ENCODE data around the gene SNRNP35.
"Not testable (repeated sequence)": the region's sequence is repeated elsewhere in the genome, so short reads cannot be mapped to it uniquely, and the experiment has no call there.

SNRNP35 gene

DNA sequence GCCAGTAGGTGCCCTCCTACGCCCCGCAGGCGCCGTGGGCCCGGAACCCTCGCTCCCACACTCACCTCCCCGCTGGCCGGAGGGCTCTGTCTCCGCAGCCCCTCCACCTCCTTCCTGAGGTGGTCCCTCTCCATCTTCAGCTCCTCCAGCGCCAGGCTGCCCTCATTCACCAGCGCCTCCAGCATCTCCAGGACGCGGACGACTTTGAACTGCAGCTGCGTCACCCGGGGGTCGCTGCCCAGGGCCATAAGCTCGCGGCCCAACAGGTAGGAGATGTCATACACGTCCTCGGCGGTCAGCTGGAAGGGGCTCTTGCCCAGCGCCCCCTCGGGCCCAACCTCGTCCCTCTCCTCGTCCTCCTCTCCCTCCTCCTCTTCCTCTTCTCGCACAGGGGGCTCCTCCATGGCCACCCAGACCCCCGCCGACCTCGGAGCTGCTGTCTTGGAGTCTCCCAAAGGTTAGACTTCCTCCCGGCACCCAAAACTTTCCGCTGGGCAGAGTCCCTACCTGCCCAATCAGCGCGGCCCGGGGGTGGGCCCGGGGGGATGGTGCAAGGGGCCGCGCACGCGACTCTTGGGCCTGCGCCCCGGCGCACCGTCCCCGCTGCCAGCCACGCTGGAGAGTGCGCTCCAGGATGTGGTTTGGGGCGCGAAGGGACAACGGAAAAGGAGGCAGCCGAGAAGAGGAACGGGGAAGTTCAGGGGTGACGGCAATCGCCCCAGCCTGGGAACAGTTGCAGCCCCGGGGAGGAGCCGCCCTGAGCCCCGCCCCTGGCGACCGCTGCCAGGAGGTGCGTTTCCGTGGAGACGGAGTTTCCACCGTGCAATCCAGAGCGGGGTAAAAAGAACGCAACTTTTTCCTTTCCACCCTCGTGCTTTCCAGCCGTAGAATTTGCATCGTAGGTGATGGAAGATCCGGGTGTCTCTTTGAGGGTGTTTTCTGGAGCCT, 21.6 kb upstream of the SNRNP35 start, which contains the start of gene RILPL2:
Gene RILPL2 (minus strand): TSS at position 668 of the 948 bp plus-strand sequence. CDS start 264 bp downstream, at position 404.
- no peaks in the 10 kb centered on the region for H3K36me3 ChIP-seq (ENCODE audit: insufficient read depth, low read depth, low read length)
- H3K27me3 ChIP-seq (ENCODE audit: insufficient read depth, low read length), result peaks cover 30% of the 10 kb centered on the region
- H3K9ac ChIP-seq (ENCODE audit: low read depth, low read length), result peak within 1 kb of the TSS; percentile 54; the same call in 1 of the 2 replicates
- no peaks in the 10 kb centered on the region for H3K9me3 ChIP-seq (ENCODE audit: insufficient read depth, low read depth, low read length)
- no peaks in the 10 kb centered on the region for H3K4me1 ChIP-seq (ENCODE audit: insufficient read depth, low read length)
- H3K4me3 ChIP-seq (ENCODE audit: low read length), result peak within 1 kb of the TSS; percentile 71
- H3K27ac ChIP-seq (ENCODE audit: low read length), result no peak within 1 kb of the TSS

- Histone ChIP-seq H3K9me3 (ENCODE audit: insufficient read depth, low read depth, low read length) (no peaks in the 10 kb centered on the region), H3K27ac (ENCODE audit: low read length) (no peak overlapping the region), H3K4me1 (ENCODE audit: insufficient read depth, low read length) (no peaks in the 10 kb centered on the region), H3K4me3 (ENCODE audit: low read length) (no peak overlapping the region), H3K9ac (ENCODE audit: low read depth, low read length) (no peak overlapping the region), H3K36me3 (ENCODE audit: insufficient read depth, low read depth, low read length) (no peaks in the 10 kb centered on the region), H3K27me3 (ENCODE audit: insufficient read depth, low read length) (peaks cover 13% of the 10 kb centered on the region)
Measured at GRCh38 chr12:123441523-123442164, 16.3 kb upstream of the SNRNP35 start.

DNA sequence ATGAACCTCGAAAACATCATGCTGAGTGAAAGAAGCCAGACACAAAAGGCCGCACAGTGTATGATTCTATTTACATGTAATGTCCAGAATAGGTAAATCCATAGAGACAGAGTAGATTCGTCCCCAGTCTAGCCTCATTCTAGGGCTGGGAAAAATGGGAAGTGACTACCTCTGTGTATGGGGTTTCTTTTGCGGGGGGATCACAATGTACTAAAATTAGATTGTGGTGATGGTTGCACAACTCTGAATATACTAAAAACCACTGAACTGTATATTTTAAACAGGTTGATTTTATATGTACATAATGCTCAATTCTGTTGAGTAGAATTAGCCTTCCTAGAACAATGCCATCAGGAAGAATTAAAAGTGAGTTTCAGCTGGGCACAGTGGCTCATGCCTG, 15.2 kb upstream of the SNRNP35 start:
- Histone ChIP-seq H3K27me3 (ENCODE audit: insufficient read depth, low read length) (peaks cover 4% of the 10 kb centered on the region), H3K4me3 (ENCODE audit: low read length) (no peak overlapping the region), H3K27ac (ENCODE audit: low read length) (no peak overlapping the region), H3K36me3 (ENCODE audit: insufficient read depth, low read depth, low read length) (no peaks in the 10 kb centered on the region), H3K4me1 (ENCODE audit: insufficient read depth, low read length) (no peaks in the 10 kb centered on the region), H3K9me3 (ENCODE audit: insufficient read depth, low read depth, low read length) (no peaks in the 10 kb centered on the region), H3K9ac (ENCODE audit: low read depth, low read length) (no peak overlapping the region)

DNA sequence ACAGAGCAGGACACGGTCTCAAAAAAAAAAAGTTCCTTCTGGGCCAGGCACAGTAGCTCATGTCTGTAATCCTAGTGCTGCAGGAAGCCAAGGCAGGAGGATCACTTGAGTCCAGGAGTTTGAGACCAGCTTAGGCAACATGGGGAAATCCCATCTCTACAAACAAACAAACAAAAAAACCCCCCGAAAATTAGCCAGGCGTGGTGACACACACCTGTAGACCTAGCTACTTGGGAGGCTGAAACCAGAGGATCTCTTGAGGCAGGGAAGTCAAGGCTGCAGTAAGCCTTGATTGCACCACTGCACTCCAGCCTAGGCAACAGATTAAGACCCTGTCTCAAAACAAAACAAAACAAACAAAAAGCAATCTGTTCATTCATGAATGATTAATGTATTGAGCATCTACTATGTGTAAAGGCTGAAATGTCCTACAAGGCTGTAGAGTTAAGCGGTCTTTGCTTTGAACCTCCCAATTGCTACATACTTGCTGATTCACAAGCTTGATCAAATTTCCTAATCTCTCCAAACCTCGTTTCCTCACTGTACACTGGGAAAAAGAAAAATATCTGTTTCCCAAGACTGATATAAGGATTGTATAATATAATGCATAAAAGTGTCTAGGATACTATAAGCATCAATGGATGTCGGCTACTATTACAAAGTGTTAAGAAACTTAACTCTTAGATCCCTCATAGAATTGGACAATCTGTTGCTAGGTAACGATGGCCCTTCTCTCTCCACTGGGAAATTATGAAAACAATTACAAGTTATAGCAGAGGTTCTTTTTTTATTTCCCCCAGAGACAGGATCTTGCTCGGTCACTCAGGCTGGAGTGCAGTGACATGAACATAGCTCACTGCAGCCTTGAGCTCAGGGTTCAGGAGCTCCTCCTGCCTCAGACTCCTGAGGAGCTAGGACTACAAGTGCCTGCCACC, 13.6 kb upstream of the SNRNP35 start:
- no peaks in the 10 kb centered on the region for H3K4me1 ChIP-seq (ENCODE audit: insufficient read depth, low read length)
- no peaks in the 10 kb centered on the region for H3K36me3 ChIP-seq (ENCODE audit: insufficient read depth, low read depth, low read length)
- H3K9ac ChIP-seq (ENCODE audit: low read depth, low read length), result no peak overlapping the region
- no peak overlapping the region for H3K4me3 ChIP-seq (ENCODE audit: low read length)
- H3K9me3 ChIP-seq (ENCODE audit: insufficient read depth, low read depth, low read length), result no peaks in the 10 kb centered on the region
- H3K27me3 ChIP-seq (ENCODE audit: insufficient read depth, low read length), result no peaks in the 10 kb centered on the region
- no peak overlapping the region for H3K27ac ChIP-seq (ENCODE audit: low read length)

GRCh38 chr12:123445388-123446332, 12.3 kb upstream of the SNRNP35 start:
- Histone ChIP-seq H3K4me3 (ENCODE audit: low read length) (no peak overlapping the region), H3K36me3 (ENCODE audit: insufficient read depth, low read depth, low read length) (no peaks in the 10 kb centered on the region), H3K27me3 (ENCODE audit: insufficient read depth, low read length) (no peaks in the 10 kb centered on the region), H3K9ac (ENCODE audit: low read depth, low read length) (no peak overlapping the region), H3K4me1 (ENCODE audit: insufficient read depth, low read length) (no peaks in the 10 kb centered on the region), H3K27ac (ENCODE audit: low read length) (no peak overlapping the region), H3K9me3 (ENCODE audit: insufficient read depth, low read depth, low read length) (no peaks in the 10 kb centered on the region)

GRCh38 chr12:123446333-123446713, 11.6 kb upstream of the SNRNP35 start:
- Histone ChIP-seq H3K9ac (ENCODE audit: low read depth, low read length) (no peak overlapping the region), H3K27ac (ENCODE audit: low read length) (no peak overlapping the region), H3K36me3 (ENCODE audit: insufficient read depth, low read depth, low read length) (no peaks in the 10 kb centered on the region), H3K27me3 (ENCODE audit: insufficient read depth, low read length) (no peaks in the 10 kb centered on the region), H3K4me3 (ENCODE audit: low read length) (no peak overlapping the region), H3K4me1 (ENCODE audit: insufficient read depth, low read length) (no peaks in the 10 kb centered on the region), H3K9me3 (ENCODE audit: insufficient read depth, low read depth, low read length) (no peaks in the 10 kb centered on the region)

- Histone ChIP-seq H3K4me3 (ENCODE audit: low read length) (no peak overlapping the region), H3K27ac (ENCODE audit: low read length) (no peak overlapping the region), H3K9ac (ENCODE audit: low read depth, low read length) (no peak overlapping the region), H3K9me3 (ENCODE audit: insufficient read depth, low read depth, low read length) (no peaks in the 10 kb centered on the region), H3K36me3 (ENCODE audit: insufficient read depth, low read depth, low read length) (no peaks in the 10 kb centered on the region), H3K4me1 (ENCODE audit: insufficient read depth, low read length) (no peaks in the 10 kb centered on the region), H3K27me3 (ENCODE audit: insufficient read depth, low read length) (no peaks in the 10 kb centered on the region)
Measured at GRCh38 chr12:123449249-123449733, 8.6 kb upstream of the SNRNP35 start.

GRCh38 chr12:123449856-123450255, 8.1 kb upstream of the SNRNP35 start:
- H3K4me3 ChIP-seq (ENCODE audit: low read length), result no peak overlapping the region
- H3K27me3 ChIP-seq (ENCODE audit: insufficient read depth, low read length), result no peaks in the 10 kb centered on the region
- H3K27ac ChIP-seq (ENCODE audit: low read length), result no peak overlapping the region
- no peaks in the 10 kb centered on the region for H3K9me3 ChIP-seq (ENCODE audit: insufficient read depth, low read depth, low read length)
- H3K36me3 ChIP-seq (ENCODE audit: insufficient read depth, low read depth, low read length), result no peaks in the 10 kb centered on the region
- H3K4me1 ChIP-seq (ENCODE audit: insufficient read depth, low read length), result no peaks in the 10 kb centered on the region
- no peak overlapping the region for H3K9ac ChIP-seq (ENCODE audit: low read depth, low read length)

- Histone ChIP-seq H3K4me1 (ENCODE audit: insufficient read depth, low read length) (no peaks in the 10 kb centered on the region), H3K27ac (ENCODE audit: low read length) (no peak overlapping the region), H3K36me3 (ENCODE audit: insufficient read depth, low read depth, low read length) (no peaks in the 10 kb centered on the region), H3K27me3 (ENCODE audit: insufficient read depth, low read length) (no peaks in the 10 kb centered on the region), H3K4me3 (ENCODE audit: low read length) (no peak overlapping the region), H3K9me3 (ENCODE audit: insufficient read depth, low read depth, low read length) (no peaks in the 10 kb centered on the region), H3K9ac (ENCODE audit: low read depth, low read length) (no peak overlapping the region)
Measured at GRCh38 chr12:123450636-123451035, 7.3 kb upstream of the SNRNP35 start.

DNA sequence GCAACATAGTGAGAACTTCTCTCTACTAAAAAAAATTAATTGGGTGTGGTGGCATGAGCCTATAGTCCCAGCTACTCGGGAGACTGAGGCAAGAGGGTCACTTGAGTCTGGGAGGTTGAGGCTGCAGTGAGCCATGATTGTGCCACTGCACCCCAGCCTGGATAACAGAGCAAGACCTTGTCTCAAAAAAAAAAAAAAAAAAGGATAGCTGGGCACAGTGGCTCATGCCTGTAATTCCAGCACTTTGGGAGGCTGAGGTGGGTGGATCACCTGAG, 5.7 kb upstream of the SNRNP35 start:
- H3K9ac ChIP-seq (ENCODE audit: low read depth, low read length); H3K9me3 ChIP-seq (ENCODE audit: insufficient read depth, low read depth, low read length); H3K36me3 ChIP-seq (ENCODE audit: insufficient read depth, low read depth, low read length); H3K4me1 ChIP-seq (ENCODE audit: insufficient read depth, low read length); H3K4me3 ChIP-seq (ENCODE audit: low read length); H3K27ac ChIP-seq (ENCODE audit: low read length); H3K27me3 ChIP-seq (ENCODE audit: insufficient read depth, low read length): not testable (repeated sequence)

Data from iPS-20b (cell line).